Right forelimb (tissue), 1 donor: ENCODE measurements around the gene SLC35B2.
A peak's percentile ranks its signal among the peaks of the same experiment; 100 is the strongest.

Experiments used
- DNase-seq: peaks from one replicate; pipeline ENCODE4 v3.0.0-alpha.2; 2018

Gene SLC35B2

GRCh38 chr6:44285552-44286284 lies 28.4 kb upstream of the SLC35B2 start:
- DNase-seq: no peak

GRCh38 chr6:44284867-44285266 lies 27.5 kb upstream of the SLC35B2 start:
- DNase-seq: no peak

- DNase-seq: no peak
Observed at GRCh38 chr6:44284121-44284520, 26.8 kb upstream of the SLC35B2 start.

GRCh38 chr6:44278774-44279697 lies 21.7 kb upstream of the SLC35B2 start:
- DNase-seq: no peak

GRCh38 chr6:44278315-44278714 lies 21.0 kb upstream of the SLC35B2 start:
- no peak for DNase-seq

- no peak for DNase-seq
Observed at GRCh38 chr6:44277763-44278162, 20.4 kb upstream of the SLC35B2 start.

- no peak for DNase-seq
Observed at GRCh38 chr6:44276667-44277640, 19.6 kb upstream of the SLC35B2 start.

GRCh38 chr6:44275749-44276648 lies 18.7 kb upstream of the SLC35B2 start:
- DNase-seq: peak; percentile 62

GRCh38 chr6:44275271-44275748 lies 18.0 kb upstream of the SLC35B2 start:
- no peak for DNase-seq

GRCh38 chr6:44273617-44274016 lies 16.3 kb upstream of the SLC35B2 start:
- no peak for DNase-seq

- DNase-seq: no peak
Observed at GRCh38 chr6:44272999-44273566, 15.8 kb upstream of the SLC35B2 start.

GRCh38 chr6:44272529-44272928 lies 15.2 kb upstream of the SLC35B2 start:
- no peak for DNase-seq

GRCh38 chr6:44271914-44272313 lies 14.6 kb upstream of the SLC35B2 start:
- no peak for DNase-seq

GRCh38 chr6:44271406-44271723 lies 14.0 kb upstream of the SLC35B2 start:
- DNase-seq: no peak

GRCh38 chr6:44270526-44271405 lies 13.4 kb upstream of the SLC35B2 start:
- DNase-seq: no peak

- DNase-seq: no peak
Observed at GRCh38 chr6:44269921-44270525, 12.7 kb upstream of the SLC35B2 start, which contains the start of gene TMEM151B. Gene TMEM151B, plus strand, starts transcription at chr6:44270450. Its CDS starts 293 bp downstream, at chr6:44270743.

GRCh38 chr6:44269178-44269920 lies 12.0 kb upstream of the SLC35B2 start:
- no peak for DNase-seq

GRCh38 chr6:44268095-44268628 lies 10.8 kb upstream of the SLC35B2 start:
- peak; percentile 75 for DNase-seq

- DNase-seq: no peak
Observed at GRCh38 chr6:44267252-44267651, 9.9 kb upstream of the SLC35B2 start.
